Nephron (organoid): ENCODE measurements around the gene YAF2.
"Not testable (repeated sequence)": the region's sequence is repeated elsewhere in the genome, so short reads cannot be mapped to it uniquely, and the experiment has no call there.

Source experiments
- H3K27ac Mint-ChIP-seq, 3 experiments: 2 replicates each; pipeline ENCODE4 v1.8.0; 2020; ENCODE audit warnings: mixed read lengths in 3 of 3, mild to moderate bottlenecking in 2 of 3, moderate library complexity in 1 of 3
- H3K27me3 Mint-ChIP-seq: 2 replicates; pipeline ENCODE4 v1.8.0; 2021; ENCODE audit warnings: low read depth, mild to moderate bottlenecking, moderate library complexity, mixed read lengths
- H3K36me3 Mint-ChIP-seq: 2 replicates; pipeline ENCODE4 v1.8.0; 2020; ENCODE audit warnings: low read depth, mixed read lengths
- H3K4me1 Mint-ChIP-seq: 2 replicates; pipeline ENCODE4 v1.8.0; 2020; ENCODE audit warnings: mixed read lengths
- H3K4me3 Mint-ChIP-seq, 3 experiments: 2 replicates each; pipeline ENCODE4 v1.8.0; 2020; ENCODE audit warnings: mild to moderate bottlenecking in 3 of 3, mixed read lengths in 3 of 3, moderate library complexity in 2 of 3
- H3K9me3 Mint-ChIP-seq: 2 replicates; pipeline ENCODE4 v1.8.0; 2020; ENCODE audit warnings: mixed read lengths
- TF ChIP-seq, protein P1 (sequence below), 3 experiments: fragments of 200-600 bp; sonication (generic); IDR thresholded peaks; one replicate each; pipeline ENCODE4 v1.5.0; 2021; ENCODE audit warnings: antibody characterized with exemption in 3 of 3; ENCODE audit not compliant: unreplicated experiment in 3 of 3

The YAF2 gene

DNA sequence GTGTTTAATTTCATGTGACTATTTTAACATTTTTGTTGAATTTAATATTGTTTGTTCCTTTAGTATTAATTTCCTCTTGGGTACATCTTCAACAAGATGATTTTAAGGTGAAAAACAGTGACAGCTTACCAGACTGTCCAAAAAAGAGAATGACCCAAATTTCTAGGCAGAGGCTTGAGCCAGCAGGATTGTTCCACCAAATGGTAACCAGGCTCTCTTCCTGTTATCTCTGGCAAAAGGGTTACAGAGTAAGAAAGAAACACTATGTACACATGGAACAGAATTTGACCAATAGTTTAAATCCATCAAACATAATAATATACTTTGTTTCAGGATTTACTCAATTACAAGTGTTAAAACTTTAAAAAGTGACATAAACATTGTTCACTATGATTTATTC, 39.0 kb downstream of the YAF2 start:
- H3K36me3 Mint-ChIP-seq = peaks cover 55% of the 10 kb centered on the region
- no peak overlapping the region for H3K27ac Mint-ChIP-seq
- H3K27me3 Mint-ChIP-seq = no peaks in the 10 kb centered on the region
- peaks cover 11% of the 10 kb centered on the region for H3K4me1 Mint-ChIP-seq
- no peak overlapping the region for H3K4me3 Mint-ChIP-seq
- TF ChIP-seq, protein P1, sequence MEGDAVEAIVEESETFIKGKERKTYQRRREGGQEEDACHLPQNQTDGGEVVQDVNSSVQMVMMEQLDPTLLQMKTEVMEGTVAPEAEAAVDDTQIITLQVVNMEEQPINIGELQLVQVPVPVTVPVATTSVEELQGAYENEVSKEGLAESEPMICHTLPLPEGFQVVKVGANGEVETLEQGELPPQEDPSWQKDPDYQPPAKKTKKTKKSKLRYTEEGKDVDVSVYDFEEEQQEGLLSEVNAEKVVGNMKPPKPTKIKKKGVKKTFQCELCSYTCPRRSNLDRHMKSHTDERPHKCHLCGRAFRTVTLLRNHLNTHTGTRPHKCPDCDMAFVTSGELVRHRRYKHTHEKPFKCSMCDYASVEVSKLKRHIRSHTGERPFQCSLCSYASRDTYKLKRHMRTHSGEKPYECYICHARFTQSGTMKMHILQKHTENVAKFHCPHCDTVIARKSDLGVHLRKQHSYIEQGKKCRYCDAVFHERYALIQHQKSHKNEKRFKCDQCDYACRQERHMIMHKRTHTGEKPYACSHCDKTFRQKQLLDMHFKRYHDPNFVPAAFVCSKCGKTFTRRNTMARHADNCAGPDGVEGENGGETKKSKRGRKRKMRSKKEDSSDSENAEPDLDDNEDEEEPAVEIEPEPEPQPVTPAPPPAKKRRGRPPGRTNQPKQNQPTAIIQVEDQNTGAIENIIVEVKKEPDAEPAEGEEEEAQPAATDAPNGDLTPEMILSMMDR (IDR thresholded peaks at IDR 0.05; ENCODE audit: unreplicated experiment in 3 of 3) = no peak
- no peaks in the 10 kb centered on the region for H3K9me3 Mint-ChIP-seq

DNA sequence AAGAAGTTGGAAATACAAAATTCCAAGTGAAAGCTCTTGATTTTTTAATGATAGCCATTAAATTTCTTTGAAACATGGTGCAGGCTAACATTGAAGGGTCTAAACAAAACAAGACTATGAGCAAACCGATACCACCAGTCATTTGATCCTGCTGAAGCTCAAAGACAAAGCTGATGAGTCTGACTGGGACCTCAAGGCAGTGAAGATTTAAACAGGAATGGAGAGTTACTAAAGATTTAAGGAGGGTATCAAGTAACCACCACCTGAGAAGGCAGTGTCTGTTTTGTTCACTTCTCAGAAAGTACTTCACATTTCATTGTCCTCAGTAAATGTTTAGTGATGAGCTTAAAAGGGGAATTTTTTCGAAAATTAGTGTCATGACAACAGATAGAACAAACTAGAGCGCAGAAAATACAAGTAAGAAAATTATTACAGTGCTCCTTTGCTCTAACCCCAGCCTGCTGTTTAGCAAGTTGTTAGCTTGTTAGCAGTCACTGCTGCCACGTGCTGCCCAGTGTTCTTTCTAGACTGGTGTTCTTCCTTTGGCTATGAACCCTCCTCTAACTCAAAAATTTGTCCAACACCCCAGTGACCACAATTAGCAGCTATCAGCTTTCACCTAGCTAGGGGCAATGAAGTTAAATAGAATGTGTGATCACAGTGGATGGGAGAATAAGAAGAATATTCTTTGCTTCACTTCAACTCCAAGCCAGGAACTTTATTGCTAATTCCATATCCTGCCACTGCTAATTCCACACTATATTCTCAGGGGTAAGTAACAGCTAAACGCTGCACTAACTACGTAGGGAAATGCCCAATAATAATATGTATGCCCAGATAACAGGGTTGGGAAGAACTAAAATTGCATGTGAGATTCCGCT, 41.1 kb downstream of the YAF2 start:
- Mint-ChIP-seq H3K36me3 (peaks cover 43% of the 10 kb centered on the region), H3K27me3 (no peaks in the 10 kb centered on the region), H3K4me3 (no peak overlapping the region), H3K4me1 (peaks cover 11% of the 10 kb centered on the region), H3K9me3 (no peaks in the 10 kb centered on the region), H3K27ac (peak overlapping the region in 2 of 3 experiments; percentile 18 to 35)
- TF ChIP-seq, protein P1 (IDR thresholded peaks at IDR 0.05; ENCODE audit: unreplicated experiment in 3 of 3) = no peak

DNA sequence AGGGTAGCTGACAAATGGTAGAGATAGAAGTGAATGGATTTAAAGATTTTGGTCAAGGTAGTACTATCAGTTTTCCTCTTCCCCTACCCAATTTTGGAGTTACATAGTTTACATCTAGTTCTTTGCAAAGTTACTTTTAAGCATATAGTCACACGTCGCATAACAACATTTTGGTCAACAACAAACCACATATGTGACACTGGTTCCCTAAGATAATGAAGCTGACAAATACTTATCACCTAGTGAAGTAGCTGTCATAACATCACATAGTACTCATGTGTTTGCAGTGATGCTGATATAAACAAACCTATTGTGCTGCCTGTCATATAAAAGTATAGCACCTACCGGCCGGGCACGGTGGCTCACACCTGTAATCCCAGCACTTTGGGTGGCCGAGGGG, 45.4 kb downstream of the YAF2 start:
- TF ChIP-seq, protein P1 (IDR thresholded peaks at IDR 0.05; ENCODE audit: unreplicated experiment in 3 of 3) = no peak

DNA sequence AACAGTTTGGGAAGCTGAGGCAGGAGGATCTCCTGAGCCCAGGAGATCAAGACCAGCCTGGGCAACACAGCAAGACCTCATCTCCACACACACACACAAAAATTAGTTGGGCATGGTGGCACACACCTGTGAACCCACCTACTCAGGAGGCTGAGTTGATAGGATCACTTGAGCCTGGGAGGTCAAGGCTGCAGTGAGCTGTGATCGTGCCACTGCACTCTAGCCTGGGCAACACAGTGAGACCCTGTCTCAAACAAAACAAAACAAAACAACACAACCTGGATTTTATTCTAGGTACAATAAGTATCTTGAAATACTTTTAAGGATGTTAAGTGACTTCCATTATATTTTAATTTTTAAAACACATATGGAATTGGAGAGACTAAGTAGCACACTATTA, 45.8 kb downstream of the YAF2 start:
- TF ChIP-seq, protein P1 (IDR thresholded peaks at IDR 0.05; ENCODE audit: unreplicated experiment in 3 of 3) = no peak
- Mint-ChIP-seq H3K36me3 (peaks cover 29% of the 10 kb centered on the region), H3K27ac (no peak overlapping the region), H3K27me3 (no peaks in the 10 kb centered on the region), H3K9me3 (no peaks in the 10 kb centered on the region), H3K4me1 (peaks cover 8% of the 10 kb centered on the region), H3K4me3 (no peak overlapping the region)

More for the DNA sequence above, 45.4 kb downstream of the YAF2 start:
- no peak overlapping the region for H3K27ac Mint-ChIP-seq
- no peaks in the 10 kb centered on the region for H3K27me3 Mint-ChIP-seq
- no peaks in the 10 kb centered on the region for H3K9me3 Mint-ChIP-seq
- peaks cover 29% of the 10 kb centered on the region for H3K36me3 Mint-ChIP-seq
- no peak overlapping the region for H3K4me3 Mint-ChIP-seq
- H3K4me1 Mint-ChIP-seq = peaks cover 11% of the 10 kb centered on the region

DNA sequence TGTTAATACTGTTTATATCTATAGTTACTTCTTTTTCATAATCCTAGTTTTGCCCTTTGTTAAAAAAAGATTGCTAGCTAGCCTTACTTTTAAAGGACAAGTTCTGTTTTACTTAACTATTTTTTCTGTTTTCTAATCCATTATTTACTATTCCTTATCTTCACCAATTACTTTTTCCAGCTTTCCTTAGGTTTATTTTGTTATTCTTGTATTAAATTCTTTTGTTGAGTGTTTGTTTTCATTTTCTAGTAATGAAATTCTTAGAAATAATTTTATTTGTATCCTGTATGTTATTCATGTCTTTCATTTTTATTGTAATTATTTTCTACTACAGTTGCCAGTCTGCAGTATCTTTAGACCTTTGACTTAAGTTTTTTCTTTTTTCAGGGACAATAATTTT, 47.7 kb downstream of the YAF2 start:
- Mint-ChIP-seq H3K9me3 (no peaks in the 10 kb centered on the region), H3K27me3 (no peaks in the 10 kb centered on the region), H3K36me3 (peaks cover 19% of the 10 kb centered on the region), H3K4me3 (no peak overlapping the region), H3K4me1 (no peaks in the 10 kb centered on the region), H3K27ac (no peak overlapping the region)
- TF ChIP-seq, protein P1 (IDR thresholded peaks at IDR 0.05; ENCODE audit: unreplicated experiment in 3 of 3) = no peak

DNA sequence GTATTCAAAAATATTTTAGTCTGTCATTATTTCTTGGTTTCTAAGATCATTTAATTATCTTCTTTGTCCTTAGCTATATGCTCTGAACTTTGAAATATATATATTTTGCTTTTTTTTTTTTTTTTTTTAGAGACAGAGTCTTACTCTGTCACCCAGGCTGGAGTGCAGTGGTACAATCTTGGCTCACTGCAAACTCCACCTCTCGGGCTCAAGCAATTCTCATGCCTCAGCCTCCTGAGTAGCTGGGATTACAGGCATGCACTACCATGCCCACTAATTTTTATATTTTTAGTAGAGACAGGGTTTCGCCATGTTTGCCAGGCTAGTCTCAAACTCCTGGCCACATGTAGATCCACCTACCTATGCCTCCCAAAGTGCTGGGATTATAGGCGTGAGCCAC, 49.8 kb downstream of the YAF2 start:
- H3K27me3 Mint-ChIP-seq, H3K27ac Mint-ChIP-seq, H3K9me3 Mint-ChIP-seq, H3K4me1 Mint-ChIP-seq, H3K4me3 Mint-ChIP-seq: not testable (repeated sequence)
- H3K36me3 Mint-ChIP-seq = peaks cover 21% of the 10 kb centered on the region
